ENCODE measurements around the gene SOX18. TPM values are rescaled to one million over a fixed set of nuclear protein-coding genes. Genes with fewer than 3 reads are reported as not detected.

Gene SOX18
- polyA plus RNA-seq (2012; ENCODE audit: insufficient read depth, insufficient read length, low read depth) = 54.0 TPM

GRCh38 chr20:64049060-64049877 lies at the start of gene SOX18:
TSS of gene SOX18 (minus strand) at chr20:64049639. CDS start at chr20:64049516, 123 bp downstream.
- H3K36me3 ChIP-seq = no peaks in the 10 kb centered on the region
- peaks cover 47% of the 10 kb centered on the region for H3K4me1 ChIP-seq
- no peaks in the 10 kb centered on the region for H3K9me3 ChIP-seq
- peak; percentile 71 for DNase-seq
- TF ChIP-seq CTCF (IDR thresholded peaks at IDR 0.05; ENCODE audit: low read depth, low read length) = no peak
- H3K4me3 ChIP-seq (ENCODE audit: low read depth, low read length) = peak within 1 kb of the TSS; percentile 53
- H3K27me3 ChIP-seq = peaks cover 10% of the 10 kb centered on the region

- no peak overlapping the region for H3K4me3 ChIP-seq (ENCODE audit: low read depth, low read length)
- H3K9me3 ChIP-seq = no peaks in the 10 kb centered on the region
- no peaks in the 10 kb centered on the region for H3K27me3 ChIP-seq
- 0 out of 2 replicates have a peak, but pooled peaks cover 7% of the 10 kb centered on the region for H3K36me3 ChIP-seq
- H3K4me1 ChIP-seq = peaks cover 5% of the 10 kb centered on the region
- no peak for TF ChIP-seq CTCF (IDR thresholded peaks at IDR 0.05; ENCODE audit: low read depth, low read length)
- no peak for DNase-seq
Measured at GRCh38 chr20:64098471-64099013, 49.1 kb upstream of the SOX18 start.

- 0 out of 2 replicates have a peak, but pooled peaks cover 7% of the 10 kb centered on the region for H3K36me3 ChIP-seq
- no peaks in the 10 kb centered on the region for H3K9me3 ChIP-seq
- peaks cover 15% of the 10 kb centered on the region for H3K4me1 ChIP-seq
- DNase-seq = no peak
- H3K27me3 ChIP-seq = no peaks in the 10 kb centered on the region
- TF ChIP-seq CTCF (IDR thresholded peaks at IDR 0.05; ENCODE audit: low read depth, low read length) = no peak
- no peak overlapping the region for H3K4me3 ChIP-seq (ENCODE audit: low read depth, low read length)
Measured at GRCh38 chr20:64096535-64096934, 47.1 kb upstream of the SOX18 start.

- peaks cover 15% of the 10 kb centered on the region for H3K4me1 ChIP-seq
- no peaks in the 10 kb centered on the region for H3K9me3 ChIP-seq
- DNase-seq = no peak
- TF ChIP-seq CTCF (IDR thresholded peaks at IDR 0.05; ENCODE audit: low read depth, low read length) = no peak
- no peaks in the 10 kb centered on the region for H3K27me3 ChIP-seq
- no peak overlapping the region for H3K4me3 ChIP-seq (ENCODE audit: low read depth, low read length)
- H3K36me3 ChIP-seq = 0 out of 2 replicates have a peak, but pooled peaks cover 7% of the 10 kb centered on the region
Measured at GRCh38 chr20:64095927-64096326, 46.5 kb upstream of the SOX18 start.

GRCh38 chr20:64095455-64095854 lies 46.0 kb upstream of the SOX18 start:
- no peak for DNase-seq
- Histone ChIP-seq H3K4me1 (peaks cover 15% of the 10 kb centered on the region), H3K36me3 (0 out of 2 replicates have a peak, but pooled peaks cover 7% of the 10 kb centered on the region), H3K27me3 (no peaks in the 10 kb centered on the region), H3K9me3 (no peaks in the 10 kb centered on the region), H3K4me3 (ENCODE audit: low read depth, low read length) (no peak overlapping the region)
- no peak for TF ChIP-seq CTCF (IDR thresholded peaks at IDR 0.05; ENCODE audit: low read depth, low read length)
